PFSK-1 (cell line): Measurements from ENCODE around the gene RAPGEF5.

Source experiments
- FOXP2 ChIP-seq: optimal IDR thresholded peaks from 2 replicates; pipeline ENCODE3; 2011; ENCODE audit warnings: borderline replicate concordance, control low read depth, inconsistent platforms; ENCODE audit not compliant: insufficient read depth; ENCODE audit errors: extremely low read length, extremely low read depth
- POLR2AphosphoS5 ChIP-seq: IDR thresholded peaks from 2 replicates; pipeline ENCODE4 v1.6.1; 2012; ENCODE audit warnings: low read depth, mild to moderate bottlenecking, control low read depth, low read length, moderate library complexity
- REST ChIP-seq, 2 experiments: IDR thresholded peaks; 2 replicates each; pipeline versions ENCODE4 v1.6.1 to v1.8.0; 2011 to 2012; ENCODE audit warnings: low read depth in 2 of 2, low read length in 2 of 2, control low read depth in 1 of 2, inconsistent platforms in 1 of 2, mild to moderate bottlenecking in 1 of 2, moderate library complexity in 1 of 2; ENCODE audit not compliant: insufficient read depth in 1 of 2
- SIN3A ChIP-seq: IDR thresholded peaks from 2 replicates; pipeline ENCODE4 v1.6.1; 2012; ENCODE audit warnings: mild to moderate bottlenecking, low read length, moderate library complexity, borderline replicate concordance; ENCODE audit not compliant: insufficient read depth
- TAF1 ChIP-seq: IDR thresholded peaks from 2 replicates; pipeline ENCODE4 v1.6.1; 2012; ENCODE audit warnings: low read length, control low read depth, borderline replicate concordance; ENCODE audit not compliant: insufficient read depth

RAPGEF5 gene

GRCh38 chr7:22128528-22128920 is 228.4 kb downstream of the RAPGEF5 start:
- TF ChIP-seq SIN3A (no peak), REST (IDR thresholded peaks at IDR 0.05; ENCODE audit: insufficient read depth in 1 of 2, low read depth in 2 of 2, low read length in 2 of 2) (no peak), TAF1 (no peak), FOXP2 (no peak)

GRCh38 chr7:22127835-22128527 is 229.0 kb downstream of the RAPGEF5 start:
- TF ChIP-seq SIN3A, result no peak

GRCh38 chr7:22125436-22125835 is 231.5 kb downstream of the RAPGEF5 start:
- TF ChIP-seq SIN3A (no peak), TAF1 (no peak), REST (IDR thresholded peaks at IDR 0.05; ENCODE audit: insufficient read depth in 1 of 2, low read depth in 2 of 2, low read length in 2 of 2) (no peak), FOXP2 (no peak), POLR2AphosphoS5 (no peak)

GRCh38 chr7:22124941-22125340 is 232.0 kb downstream of the RAPGEF5 start:
- TF ChIP-seq SIN3A (no peak), TAF1 (no peak), REST (IDR thresholded peaks at IDR 0.05; ENCODE audit: insufficient read depth in 1 of 2, low read depth in 2 of 2, low read length in 2 of 2) (no peak), FOXP2 (no peak), POLR2AphosphoS5 (no peak)

- TF ChIP-seq TAF1 (no peak), POLR2AphosphoS5 (no peak), REST (IDR thresholded peaks at IDR 0.05; ENCODE audit: insufficient read depth in 1 of 2, low read depth in 2 of 2, low read length in 2 of 2) (no peak), SIN3A (no peak), FOXP2 (no peak)
Observed at GRCh38 chr7:22123139-22123538, 233.8 kb downstream of the RAPGEF5 start.
